Gastroesophageal sphincter (tissue), 3 donors: ENCODE measurements around the gene RELCH.

Experiments used
- CTCF ChIP-seq, 4 experiments: fragments of 200-600 bp in 2 of 4; fragments of 450-650 bp in 2 of 4; sonication (generic) in 1 of 4; IDR thresholded peaks; one replicate each; pipeline ENCODE4 v1.5.1; 2017 to 2019; ENCODE audit warnings: antibody characterized with exemption in 4 of 4, mild to moderate bottlenecking in 2 of 4, moderate library complexity in 2 of 4
- EP300 ChIP-seq: sonication (generic); formaldehyde crosslinking; IDR thresholded peaks from one replicate; pipeline ENCODE4 v1.6.1; 2017; ENCODE audit warnings: antibody characterized with exemption, mild to moderate bottlenecking
- POLR2A ChIP-seq, 2 donors: fragments of 450-650 bp; IDR thresholded peaks; one replicate each; pipeline ENCODE4 v1.6.1; 2017; ENCODE audit warnings: antibody characterized with exemption in 2 of 2, mild to moderate bottlenecking in 2 of 2, moderate library complexity in 1 of 2

GRCh38 chr18:62186499-62186773 lies 619 bp upstream of the RELCH start:
- no peak for TF ChIP-seq CTCF (IDR thresholded peaks at IDR 0.05)
- no peak for TF ChIP-seq EP300
- no peak for TF ChIP-seq POLR2A (IDR thresholded peaks at IDR 0.05)
